Daoy (cell line): Measurements from ENCODE around the gene CENPC. TPM values are rescaled to one million over a fixed set of nuclear protein-coding genes. Genes with fewer than 3 reads are reported as not detected.
A peak's percentile ranks its signal among the peaks of the same experiment; 100 is the strongest.
"Not testable (repeated sequence)": the region's sequence is repeated elsewhere in the genome, so short reads cannot be mapped to it uniquely, and the experiment has no call there.

ENCODE experiments used
- DNase-seq: peaks from one replicate; pipeline ENCODE4 v3.0.0-alpha.2; 2015; ENCODE audit warnings: low read depth
- total RNA-seq: library from RNA; depleted of rRNA; stranded (reverse); fragments of >200 nt; shearing (Covaris generic); gene quantifications from 2 replicates; pipeline ENCODE4 v1.2.3, GENCODE V29; 2014; rRNA removed

Gene CENPC
- total RNA-seq, result 8.3 and 9.4 TPM in 2 replicates

DNA sequence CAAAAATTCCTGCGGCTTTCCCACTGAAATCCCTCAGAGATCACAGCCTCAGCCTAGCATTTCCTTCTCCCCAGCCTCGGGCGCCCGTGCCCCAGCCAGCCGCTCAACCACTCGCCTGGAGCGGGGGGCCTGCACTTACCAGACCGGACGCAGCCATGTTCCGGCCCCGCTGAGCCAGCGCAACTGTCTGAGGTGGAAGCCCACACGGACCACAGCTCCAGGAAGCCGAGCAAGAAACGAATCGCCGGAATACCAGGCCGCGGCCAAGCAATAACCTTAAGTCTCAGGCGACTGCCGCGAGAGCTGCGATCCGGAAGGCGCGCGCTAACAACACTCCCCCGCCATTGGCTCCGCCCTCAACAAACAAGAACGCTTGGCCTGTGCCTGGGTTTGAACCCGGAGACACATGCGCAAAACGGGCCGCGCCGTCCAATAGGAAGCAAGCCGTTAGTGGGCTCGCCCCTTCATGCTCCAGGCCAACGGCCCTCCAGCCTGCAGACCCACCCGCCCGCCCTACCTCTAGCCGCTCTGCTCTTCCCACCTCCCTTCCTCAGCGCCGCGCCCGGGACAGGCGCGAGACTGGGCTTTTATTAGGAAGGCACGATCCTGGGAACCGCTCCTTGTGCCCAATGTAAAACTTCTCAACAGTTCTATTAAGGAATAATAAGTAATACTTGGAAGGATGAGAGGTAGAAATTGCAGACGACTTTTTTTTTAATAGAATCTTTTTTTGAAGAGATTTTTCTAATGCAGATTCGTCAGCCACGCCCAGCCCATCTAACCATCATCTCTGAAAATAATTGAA, at the start of gene CENPC:
Gene CENPC, minus strand, starts transcription at position 305 of the 805 bp plus-strand sequence. Its CDS starts 148 bp downstream, at position 157.
- DNase-seq, result peak; percentile 95

DNA sequence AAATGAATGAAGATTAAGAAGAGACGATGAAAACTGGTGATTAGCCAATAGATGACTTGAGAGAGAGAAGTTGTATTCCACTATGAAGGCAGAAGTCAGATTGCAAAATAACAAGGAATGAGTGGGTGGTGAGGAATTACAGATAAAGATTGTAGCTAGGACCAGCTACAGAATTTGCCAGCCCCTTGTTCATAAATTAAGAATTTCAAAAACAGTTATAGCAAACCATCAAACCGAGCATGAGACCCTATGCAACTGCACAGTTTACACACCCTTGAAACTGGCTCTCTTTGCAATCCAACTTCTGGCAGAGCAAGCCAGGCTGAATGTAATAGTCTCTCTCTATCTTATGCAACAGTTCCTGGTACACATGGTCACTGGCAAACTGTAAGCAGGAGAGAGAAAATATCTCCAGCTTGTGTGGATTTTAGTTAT, 48.5 kb upstream of the CENPC start:
- no peak for DNase-seq

- DNase-seq, result no peak
Observed at GRCh38 chr4:67587156-67587555, 41.9 kb upstream of the CENPC start.

DNA sequence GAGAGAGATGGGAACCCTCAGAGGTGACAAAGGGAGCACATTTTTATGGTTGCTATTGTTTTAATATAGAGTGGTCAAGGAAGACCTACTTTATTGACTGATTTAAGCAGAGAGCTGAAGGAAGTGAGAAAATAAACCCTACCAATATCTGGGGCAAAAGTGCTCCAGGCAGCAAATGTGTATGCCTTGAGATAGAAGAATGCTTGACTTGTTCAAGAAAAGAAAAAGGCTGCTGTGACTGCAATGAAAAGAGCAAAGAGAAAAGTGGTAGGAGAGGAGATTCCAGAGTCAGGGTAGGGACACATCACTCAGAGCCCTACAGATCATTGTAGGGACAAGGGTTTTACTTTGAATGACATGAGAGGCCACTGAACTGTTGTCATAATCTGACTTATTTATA, 39.2 kb upstream of the CENPC start:
- DNase-seq, result no peak

DNA sequence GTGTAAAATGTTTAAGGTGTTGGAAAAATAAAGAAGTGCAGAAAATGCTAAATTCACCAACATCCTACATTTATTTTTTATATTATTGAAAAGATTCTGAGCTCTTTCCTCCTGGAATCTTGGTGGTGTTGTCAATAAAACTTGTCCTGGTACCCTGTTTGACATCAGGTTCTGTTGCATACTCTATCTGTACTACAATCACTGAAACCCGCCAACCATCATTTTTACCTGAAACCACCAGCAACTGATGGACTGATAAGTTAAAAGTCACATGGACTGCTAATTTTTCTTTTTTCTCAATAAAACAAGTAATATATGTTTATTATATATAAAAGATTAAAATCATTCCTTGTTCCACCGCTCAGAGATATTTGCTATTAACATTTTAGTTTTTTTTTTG, 36.6 kb upstream of the CENPC start:
- DNase-seq, result no peak

GRCh38 chr4:67581208-67581857, 36.0 kb upstream of the CENPC start:
- DNase-seq, result no peak

GRCh38 chr4:67580577-67580976, 35.3 kb upstream of the CENPC start:
- DNase-seq, result no peak

DNA sequence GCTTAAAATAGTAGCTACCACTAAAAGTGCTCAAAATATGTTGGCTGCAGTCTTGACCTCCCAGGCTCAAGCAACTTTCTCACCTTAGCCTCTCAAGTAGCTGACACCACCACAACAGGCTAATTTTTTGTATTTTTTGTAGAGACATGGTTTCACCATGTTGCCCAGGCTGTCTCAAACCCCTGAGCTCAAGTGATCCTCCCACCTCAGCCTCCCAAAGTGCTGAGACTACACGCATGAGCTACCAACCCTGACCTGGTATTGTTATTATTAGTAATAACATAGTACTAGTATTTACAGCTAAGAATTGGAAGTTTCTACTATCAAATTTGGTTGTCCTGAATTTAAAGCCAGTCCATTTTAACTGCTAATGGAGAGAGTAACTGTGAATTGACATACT, 31.2 kb upstream of the CENPC start:
- DNase-seq, result no peak

- DNase-seq, result no peak
Observed at GRCh38 chr4:67576059-67576466, 30.8 kb upstream of the CENPC start.

GRCh38 chr4:67575232-67576058, 30.1 kb upstream of the CENPC start:
- DNase-seq, result peak; percentile 0

GRCh38 chr4:67573193-67573592, 27.9 kb upstream of the CENPC start:
- no peak for DNase-seq

GRCh38 chr4:67571975-67572374, 26.7 kb upstream of the CENPC start:
- no peak for DNase-seq

- no peak for DNase-seq
Observed at GRCh38 chr4:67570537-67570936, 25.2 kb upstream of the CENPC start.

- no peak for DNase-seq
Observed at GRCh38 chr4:67568820-67569219, 23.5 kb upstream of the CENPC start.

GRCh38 chr4:67566335-67566734, 21.0 kb upstream of the CENPC start:
- DNase-seq, result no peak

DNA sequence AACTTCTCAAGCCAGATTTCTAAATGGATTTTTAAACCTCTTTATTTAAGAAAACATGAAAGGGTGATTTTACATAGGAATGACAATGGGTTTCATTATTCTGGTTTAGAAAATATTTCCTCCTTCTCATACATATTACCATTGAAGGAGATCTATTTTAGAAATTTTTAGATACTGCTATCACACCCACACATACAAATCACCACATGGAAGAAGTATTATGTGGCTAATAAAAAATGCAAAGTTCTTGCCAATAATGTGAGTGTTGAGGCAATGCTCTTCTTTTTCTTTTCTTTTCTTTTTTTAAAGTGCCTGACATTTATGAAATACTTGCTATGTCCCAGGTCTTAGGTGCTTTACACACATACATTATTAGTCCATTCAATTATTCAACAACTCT, 20.0 kb upstream of the CENPC start:
- DNase-seq, result no peak

DNA sequence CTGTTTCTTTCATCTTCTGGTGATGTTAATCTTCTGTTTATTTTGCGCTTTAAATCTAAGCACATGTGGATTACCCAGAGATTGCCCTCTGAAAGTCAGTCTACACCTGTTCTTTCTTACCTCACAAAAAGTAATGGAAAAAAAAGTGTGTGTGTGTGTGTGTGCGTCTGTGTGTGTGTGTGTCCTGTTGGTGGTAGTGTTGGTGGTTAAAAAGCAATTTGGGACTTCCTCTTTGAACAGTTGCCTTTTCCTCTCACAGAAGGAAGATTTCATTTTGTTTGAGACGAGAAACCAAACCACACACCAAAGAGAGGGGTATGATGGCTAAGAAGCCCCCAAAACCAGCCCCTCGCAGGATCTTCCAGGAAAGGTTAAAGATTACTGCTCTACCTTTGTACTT, 13.2 kb upstream of the CENPC start, which contains the start of gene STAP1:
Gene STAP1, plus strand, starts transcription at position 235 of the 400 bp plus-strand sequence. Its CDS starts 83 bp downstream, at position 318.
- no peak for DNase-seq

DNA sequence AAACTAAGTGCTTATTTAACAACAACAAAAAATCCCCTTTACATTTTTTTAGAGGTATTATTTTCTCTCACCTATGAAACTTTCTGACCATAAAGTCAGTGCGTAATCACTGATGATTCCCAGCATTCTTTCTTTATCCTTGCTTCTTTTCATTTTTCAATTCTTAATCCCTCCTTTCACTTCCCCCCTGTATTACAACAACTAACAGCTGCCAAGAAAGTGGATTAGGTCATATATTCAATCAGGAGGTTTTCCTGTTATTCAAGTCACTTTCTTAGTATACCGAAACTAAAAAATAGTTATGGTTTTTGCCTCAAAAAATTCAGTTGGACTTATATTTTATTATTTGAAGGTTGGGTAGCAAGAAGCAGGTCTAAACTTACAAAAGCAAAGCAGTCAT, 11.1 kb upstream of the CENPC start:
- DNase-seq, result no peak

DNA sequence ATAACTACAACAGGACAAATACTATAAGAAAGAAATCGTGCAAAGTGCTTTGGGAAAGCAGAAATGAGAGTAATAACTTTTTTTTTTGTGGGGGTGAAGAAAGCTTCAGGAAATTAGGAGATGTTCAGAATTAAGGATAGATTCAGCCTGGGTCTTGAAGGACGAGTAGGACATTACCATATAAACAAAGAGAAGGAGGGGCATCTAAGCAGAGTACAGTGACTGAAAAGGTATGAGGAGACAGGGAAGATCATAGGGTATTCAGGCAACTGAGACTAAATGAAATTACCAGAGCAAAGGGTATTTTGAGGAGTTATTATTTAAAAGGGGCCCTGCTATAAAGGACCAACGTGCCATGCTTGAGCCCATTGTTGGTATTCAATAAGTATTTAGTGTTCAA, 10.1 kb upstream of the CENPC start:
- no peak for DNase-seq

GRCh38 chr4:67554096-67554495, 8.8 kb upstream of the CENPC start:
- DNase-seq, result no peak

- not testable (repeated sequence) for DNase-seq
Observed at GRCh38 chr4:67552146-67552792, 7.0 kb upstream of the CENPC start.

GRCh38 chr4:67550857-67551256, 5.6 kb upstream of the CENPC start:
- DNase-seq, result no peak
